Stimulated activated CD4-positive, alpha-beta T cell treated with anti-CD3 and anti-CD28 coated beads, Interleukin-2, amount 100 ng/mL, for 24 hours (primary cell): Measurements from ENCODE around the gene PPP1R37.

ENCODE experiments used
- DNase-seq, 2 donors: peaks; one replicate each; pipeline ENCODE4 v3.0.0-alpha.2; 2020

PPP1R37 gene

GRCh38 chr19:45071969-45072790 lies 20.8 kb upstream of the PPP1R37 start:
- no peak for DNase-seq

GRCh38 chr19:45074744-45075300 lies 18.2 kb upstream of the PPP1R37 start:
- no peak for DNase-seq

- DNase-seq = peak in 1 of 2 donors; percentile 54
Measured at GRCh38 chr19:45075301-45076028, 17.5 kb upstream of the PPP1R37 start.

- DNase-seq = peak; percentile 82 to 89
Measured at GRCh38 chr19:45076029-45076850, 16.7 kb upstream of the PPP1R37 start, which contains the start of gene ZNF296. ZNF296 (minus strand) TSS chr19:45076478; CDS start chr19:45076373, 105 bp downstream.

- DNase-seq = no peak
Measured at GRCh38 chr19:45076851-45077730, 15.9 kb upstream of the PPP1R37 start.

GRCh38 chr19:45078390-45079062 lies 14.5 kb upstream of the PPP1R37 start:
- DNase-seq = no peak

GRCh38 chr19:45079063-45079910 lies 13.7 kb upstream of the PPP1R37 start, which contains the start of gene GEMIN7:
GEMIN7 (plus strand) TSS chr19:45079260; CDS start chr19:45090115, 10,855 bp downstream.
- peak; percentile 85 to 88 for DNase-seq

GRCh38 chr19:45079911-45080370 lies 13.0 kb upstream of the PPP1R37 start:
- DNase-seq = no peak

- no peak for DNase-seq
Measured at GRCh38 chr19:45082170-45082569, 10.8 kb upstream of the PPP1R37 start.

- no peak for DNase-seq
Measured at GRCh38 chr19:45086480-45086879, 6.5 kb upstream of the PPP1R37 start.

GRCh38 chr19:45087531-45087930 lies 5.4 kb upstream of the PPP1R37 start:
- peak in 1 of 2 donors; percentile 47 for DNase-seq

GRCh38 chr19:45090034-45090433 lies 2.9 kb upstream of the PPP1R37 start:
- DNase-seq = no peak

GRCh38 chr19:45090606-45091005 lies 2.4 kb upstream of the PPP1R37 start:
- DNase-seq = no peak

GRCh38 chr19:45091031-45091923 lies 1.7 kb upstream of the PPP1R37 start:
- peak; percentile 94 to 98 for DNase-seq

- no peak for DNase-seq
Measured at GRCh38 chr19:45094137-45094536, 1.2 kb downstream of the PPP1R37 start.

GRCh38 chr19:45094707-45095106 lies 1.7 kb downstream of the PPP1R37 start:
- DNase-seq = no peak

- no peak for DNase-seq
Measured at GRCh38 chr19:45095496-45096413, 2.8 kb downstream of the PPP1R37 start.

- DNase-seq = no peak
Measured at GRCh38 chr19:45096700-45097099, 3.7 kb downstream of the PPP1R37 start.
